HK-2 (cell line): ENCODE results near the gene KRT4.

Experiments used
- DNase-seq: peaks from one replicate; pipeline ENCODE4 v3.0.0-alpha.2; 2018; ENCODE audit not compliant: unreplicated experiment

KRT4 gene

GRCh38 chr12:52792185-52793029, 21.5 kb downstream of the KRT4 start:
- no peak for DNase-seq

DNA sequence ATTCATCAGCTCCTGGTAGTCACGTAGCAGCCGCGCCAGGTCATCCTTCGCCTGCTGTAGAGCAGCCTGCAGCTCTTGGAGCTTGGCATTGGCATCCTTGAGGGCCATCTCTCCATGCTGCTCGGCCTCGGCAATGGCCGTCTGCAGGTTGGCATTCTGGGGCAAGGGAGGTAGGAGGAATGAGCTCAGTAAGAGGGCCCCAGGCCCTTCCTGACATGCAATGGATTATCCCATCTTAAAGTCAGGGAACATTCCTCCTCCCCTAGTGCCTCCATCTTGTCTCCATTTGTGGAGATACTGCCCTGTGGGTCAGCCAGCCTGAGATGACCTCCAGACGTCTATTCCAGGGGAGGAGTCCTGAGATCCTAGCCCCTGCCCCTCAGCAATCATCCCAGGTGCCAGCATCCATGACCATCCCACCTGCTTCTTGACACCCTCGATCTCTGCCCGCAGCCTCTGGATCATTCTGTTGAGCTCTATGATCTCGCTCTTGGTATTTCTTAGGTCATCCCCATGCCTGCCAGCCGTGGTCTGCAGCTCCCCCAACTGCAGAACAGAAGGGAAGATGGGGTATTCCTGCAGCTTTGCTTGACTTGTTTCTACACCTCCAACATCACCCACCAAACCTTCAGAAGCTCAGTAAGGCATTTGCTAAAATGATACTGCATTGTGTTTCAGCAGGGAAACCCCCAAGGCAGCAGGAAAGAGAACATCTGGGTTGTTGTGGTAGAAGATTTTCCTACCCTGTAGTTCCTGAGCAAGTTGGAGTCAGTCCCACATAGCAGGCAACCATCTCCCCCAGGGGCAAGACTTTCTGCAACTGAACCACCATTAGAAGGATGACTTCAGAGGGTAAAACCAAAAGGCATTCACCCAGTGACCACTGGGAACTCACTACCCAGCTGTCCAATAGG, 22.4 kb downstream of the KRT4 start:
- no peak for DNase-seq

DNA sequence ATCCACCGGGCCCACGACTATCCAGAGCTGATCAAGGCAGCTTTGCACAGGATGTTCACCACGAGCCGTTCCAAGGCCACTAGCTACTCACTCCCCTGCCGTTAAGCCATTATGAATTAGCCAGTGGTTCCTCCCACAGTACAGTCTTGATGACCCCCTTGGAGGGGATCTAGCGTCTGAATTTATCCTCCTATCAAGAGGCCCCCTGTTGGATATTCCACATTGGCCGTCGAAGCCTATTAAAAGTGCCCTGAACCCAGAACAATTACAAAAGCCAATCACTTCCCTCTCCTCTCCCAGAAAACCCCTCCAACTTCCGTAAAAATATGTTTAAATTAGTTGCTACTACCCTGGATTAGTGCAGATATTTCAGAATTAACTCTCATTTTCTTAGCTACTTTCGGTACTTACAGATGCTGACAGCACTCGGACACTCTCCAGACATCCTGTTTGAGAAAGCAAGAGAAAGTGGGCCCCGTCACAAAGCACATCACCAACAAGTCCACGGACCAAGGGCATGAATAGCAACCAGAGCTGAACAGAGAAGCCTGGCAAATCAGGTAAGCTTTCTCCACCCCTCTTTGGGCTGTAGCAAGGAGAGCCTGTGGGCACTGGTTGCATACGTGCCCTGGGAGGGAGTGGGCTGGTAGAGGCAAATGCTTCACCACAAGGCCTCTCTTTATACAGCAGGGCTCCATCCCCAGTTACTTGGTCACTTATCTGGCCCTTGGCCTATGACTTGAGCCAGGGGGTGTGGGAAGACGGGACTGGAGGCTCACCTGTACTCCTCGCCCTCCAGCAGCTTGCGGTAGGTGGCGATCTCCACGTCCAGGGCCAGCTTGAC, 23.3 kb downstream of the KRT4 start:
- DNase-seq = no peak

GRCh38 chr12:52789637-52790426, 24.1 kb downstream of the KRT4 start:
- DNase-seq = no peak

- DNase-seq = no peak
Measured at GRCh38 chr12:52788876-52789636, 24.9 kb downstream of the KRT4 start.

- DNase-seq = no peak
Measured at GRCh38 chr12:52788192-52788875, 25.6 kb downstream of the KRT4 start.

DNA sequence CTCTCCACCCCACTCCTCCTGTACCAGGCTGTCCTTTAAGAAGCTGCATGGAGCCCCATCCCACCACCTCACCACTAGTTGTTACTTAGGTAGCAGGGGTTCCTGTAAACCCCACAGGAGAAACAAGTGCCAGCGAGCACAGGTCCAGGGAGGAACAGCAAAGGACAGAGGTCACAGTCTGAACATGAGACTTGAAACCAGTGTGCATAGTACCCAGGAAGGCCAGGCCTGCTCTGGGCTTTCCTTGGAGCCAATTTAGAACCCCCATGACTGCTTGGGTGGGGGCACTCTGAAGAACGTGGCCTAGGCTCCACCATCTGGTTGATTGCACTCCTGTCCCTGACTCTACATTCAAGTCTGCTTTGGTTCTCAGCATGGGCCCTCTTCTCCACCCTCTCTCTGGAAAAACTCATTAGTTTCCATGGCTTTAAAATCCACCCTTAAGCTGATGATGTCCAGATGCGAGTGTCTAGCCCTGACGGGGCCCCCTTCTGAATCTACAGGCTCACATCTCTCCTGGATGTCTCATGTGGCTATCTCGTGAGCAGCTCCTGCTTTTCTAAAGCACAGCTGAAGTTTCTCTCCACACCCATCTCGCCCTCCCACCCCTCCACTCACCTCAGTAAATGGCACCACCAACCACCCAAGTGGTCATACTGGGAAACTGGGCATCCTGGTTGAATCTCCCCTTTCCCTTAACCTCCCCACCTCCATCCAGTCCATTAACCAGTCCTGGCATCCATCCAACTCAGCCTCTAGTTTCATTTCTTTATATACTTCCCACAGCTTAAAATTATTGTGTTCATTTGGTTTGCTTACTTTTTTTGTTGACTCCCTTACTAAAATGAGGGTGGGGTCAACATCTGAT, 26.4 kb downstream of the KRT4 start:
- DNase-seq = no peak

DNA sequence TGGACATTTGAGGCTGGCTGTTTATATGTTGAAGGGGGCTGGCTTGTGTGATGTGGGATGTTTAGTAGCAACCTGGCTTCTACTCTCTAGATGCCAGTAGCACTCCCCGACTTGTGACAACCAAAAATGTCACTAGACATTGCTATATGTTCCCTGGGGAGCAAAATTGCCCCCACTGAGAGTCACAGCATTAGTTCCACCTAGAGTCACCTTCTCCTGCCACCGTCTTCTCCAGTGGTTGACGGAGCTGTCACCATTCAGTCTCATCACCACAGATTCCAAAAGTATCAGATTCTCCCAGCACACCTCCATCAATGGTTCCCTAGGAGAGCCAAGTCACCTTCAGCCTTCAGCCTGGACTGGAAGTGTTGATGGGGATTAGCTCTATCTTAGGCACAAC, 29.0 kb downstream of the KRT4 start:
- DNase-seq = no peak

DNA sequence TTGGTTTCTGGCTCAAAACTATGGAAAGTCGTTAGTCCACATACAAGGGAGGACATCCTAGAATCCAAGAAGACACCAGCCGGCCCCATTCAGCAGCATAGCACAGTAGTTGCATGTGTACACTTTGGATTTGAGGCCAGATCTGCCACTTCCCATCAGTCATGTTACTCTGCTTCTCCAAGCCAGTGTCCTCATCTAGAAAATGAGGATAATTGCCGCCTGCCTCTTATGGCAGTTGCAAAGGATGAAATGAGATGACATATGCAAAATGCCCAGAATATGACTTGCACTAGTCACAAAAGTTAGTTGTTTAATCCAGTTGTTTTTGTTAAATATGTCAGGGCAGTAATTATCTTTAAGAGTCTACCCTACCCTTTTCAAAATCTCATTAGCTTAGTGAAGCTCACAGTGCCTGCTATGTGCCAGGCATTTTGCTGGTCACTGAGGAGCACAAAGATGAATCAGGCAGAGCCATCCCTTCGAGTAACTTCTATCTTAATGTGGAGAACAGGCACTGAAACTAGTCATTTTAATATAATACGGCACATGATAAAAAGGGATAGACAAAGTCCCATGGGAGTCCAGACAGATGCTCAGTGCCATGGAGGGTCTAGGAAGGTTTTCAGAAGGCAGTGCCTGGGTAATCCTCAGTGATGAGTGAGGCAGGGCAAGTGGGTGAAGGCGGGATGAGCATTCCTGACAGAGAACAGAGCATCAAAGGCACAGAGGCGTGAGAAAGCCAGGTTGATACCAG, 30.2 kb downstream of the KRT4 start:
- no peak for DNase-seq

GRCh38 chr12:52782502-52782901, 31.4 kb downstream of the KRT4 start:
- DNase-seq = no peak

DNA sequence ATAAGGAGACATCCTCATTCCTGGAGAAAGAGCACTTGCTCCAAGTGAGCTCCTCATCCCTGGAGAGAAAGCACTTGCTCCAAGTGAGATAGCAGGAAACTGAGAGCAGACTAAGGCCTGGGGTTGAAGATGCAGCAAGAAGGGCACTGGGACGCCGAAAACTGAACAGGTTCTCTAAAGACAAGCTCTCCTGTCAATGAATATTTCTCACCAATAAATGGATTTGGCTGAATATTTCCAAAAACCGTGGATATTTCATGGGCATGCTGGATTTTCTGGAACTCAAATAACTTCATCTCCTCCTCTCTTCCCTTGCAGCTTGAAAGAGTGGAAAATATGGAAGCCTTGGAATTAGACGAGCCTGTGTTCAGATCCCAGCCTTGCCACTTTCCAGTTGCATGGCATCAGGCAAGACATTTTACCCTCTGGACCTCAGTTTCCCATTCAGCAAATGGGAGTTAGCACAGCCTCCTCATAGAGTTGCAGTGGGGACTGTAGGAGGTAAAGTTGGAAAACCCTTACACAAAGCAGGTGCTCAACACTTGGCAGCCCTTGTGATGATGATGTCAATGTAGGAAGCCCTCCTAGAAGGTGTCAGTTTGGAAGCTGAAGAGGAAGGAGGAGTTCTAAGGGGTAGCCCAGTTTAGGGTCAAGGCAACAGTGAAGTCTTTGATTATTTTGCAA, 32.4 kb downstream of the KRT4 start:
- DNase-seq = no peak

- no peak for DNase-seq
Measured at GRCh38 chr12:52779914-52780313, 34.0 kb downstream of the KRT4 start.

DNA sequence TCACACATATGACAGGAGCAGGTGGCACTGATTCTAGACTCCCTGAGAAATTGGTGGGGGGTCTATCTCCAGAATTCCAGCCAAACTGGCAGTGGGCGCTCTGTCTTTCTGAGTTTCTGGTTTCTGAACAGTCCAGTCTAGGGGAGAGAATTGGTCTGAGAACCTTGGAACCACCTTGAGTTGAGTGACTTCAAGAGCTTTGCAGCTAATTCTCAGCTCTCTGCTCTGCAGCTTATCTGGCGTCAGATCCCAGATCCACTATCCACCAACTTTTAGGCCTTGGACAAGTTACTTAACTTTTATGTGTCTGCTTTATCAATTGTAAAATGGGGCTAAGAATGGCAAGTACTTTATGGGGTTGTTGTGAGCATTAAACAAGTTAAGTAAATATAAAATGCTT, 35.1 kb downstream of the KRT4 start:
- DNase-seq = no peak

- no peak for DNase-seq
Measured at GRCh38 chr12:52777566-52777965, 36.4 kb downstream of the KRT4 start.

- DNase-seq = no peak
Measured at GRCh38 chr12:52776913-52777395, 37.0 kb downstream of the KRT4 start, which contains the start of gene KRT76. TSS of gene KRT76 (minus strand) at chr12:52777345. CDS start at chr12:52777291, 54 bp downstream.

DNA sequence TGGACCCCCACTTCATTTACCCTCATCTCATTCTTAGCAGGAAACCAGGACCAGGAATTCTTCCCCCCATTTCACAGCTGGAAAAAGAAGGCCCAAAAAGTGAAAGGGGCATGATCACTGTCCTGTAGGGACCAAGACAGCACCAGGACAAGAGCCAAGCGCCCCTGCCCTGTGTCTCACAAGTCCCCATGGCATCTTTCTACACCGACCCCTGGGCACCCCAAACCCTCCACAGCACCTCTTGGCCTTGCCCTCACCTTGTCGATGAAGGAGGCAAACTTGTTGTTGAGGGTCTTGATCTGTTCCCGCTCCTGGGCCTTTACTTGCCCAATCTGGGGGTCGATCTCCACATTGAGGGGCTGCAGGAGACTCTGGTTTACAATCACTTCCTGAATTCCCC, 37.5 kb downstream of the KRT4 start:
- no peak for DNase-seq

GRCh38 chr12:52774629-52775250, 39.2 kb downstream of the KRT4 start:
- no peak for DNase-seq
